Tibial nerve (tissue), 4 donors: Measurements from ENCODE around the gene HILPDA.

Experiments used
- EP300 ChIP-seq, 2 donors: sonication (generic); formaldehyde crosslinking; IDR thresholded peaks; one replicate each; pipeline ENCODE4 v1.6.1; 2017; ENCODE audit warnings: antibody characterized with exemption in 2 of 2, mild to moderate bottlenecking in 1 of 2
- POLR2A ChIP-seq, 2 donors: fragments of 450-650 bp; IDR thresholded peaks; one replicate each; pipeline ENCODE4 v1.6.1; 2017; ENCODE audit warnings: antibody characterized with exemption in 2 of 2, mild to moderate bottlenecking in 2 of 2, moderate library complexity in 2 of 2
- TF ChIP-seq, protein P1 (sequence below), 5 experiments: fragments of 200-600 bp in 3 of 5; fragments of 450-650 bp in 2 of 5; sonication (generic) in 3 of 5; IDR thresholded peaks; one replicate each; pipeline ENCODE4 v1.5.1; 2016 to 2019; ENCODE audit warnings: antibody characterized with exemption in 5 of 5, mild to moderate bottlenecking in 3 of 5, moderate library complexity in 2 of 5

DNA sequence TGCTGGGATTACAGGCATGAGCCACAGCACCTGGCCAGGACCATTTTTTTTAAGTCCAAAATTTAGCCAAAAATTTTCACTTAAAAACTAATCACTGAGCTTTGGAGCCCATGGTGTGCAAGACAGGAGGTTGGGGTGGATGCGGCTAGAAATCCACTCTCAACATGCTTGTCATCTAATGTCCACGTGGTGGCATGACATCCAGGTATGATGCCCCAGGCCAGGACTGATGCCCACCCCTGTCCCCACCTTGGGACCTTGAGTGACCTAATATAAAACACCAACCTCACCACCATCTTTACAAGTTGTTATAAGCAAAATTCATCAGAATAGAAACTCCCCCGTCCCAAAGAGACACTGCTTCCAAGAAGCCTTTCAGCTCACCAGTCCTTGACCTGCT lies 25.5 kb upstream of the HILPDA start:
- TF ChIP-seq POLR2A (IDR thresholded peaks at IDR 0.05) = no peak
- TF ChIP-seq EP300 (IDR thresholded peaks at IDR 0.05) = no peak
- TF ChIP-seq, protein P1, sequence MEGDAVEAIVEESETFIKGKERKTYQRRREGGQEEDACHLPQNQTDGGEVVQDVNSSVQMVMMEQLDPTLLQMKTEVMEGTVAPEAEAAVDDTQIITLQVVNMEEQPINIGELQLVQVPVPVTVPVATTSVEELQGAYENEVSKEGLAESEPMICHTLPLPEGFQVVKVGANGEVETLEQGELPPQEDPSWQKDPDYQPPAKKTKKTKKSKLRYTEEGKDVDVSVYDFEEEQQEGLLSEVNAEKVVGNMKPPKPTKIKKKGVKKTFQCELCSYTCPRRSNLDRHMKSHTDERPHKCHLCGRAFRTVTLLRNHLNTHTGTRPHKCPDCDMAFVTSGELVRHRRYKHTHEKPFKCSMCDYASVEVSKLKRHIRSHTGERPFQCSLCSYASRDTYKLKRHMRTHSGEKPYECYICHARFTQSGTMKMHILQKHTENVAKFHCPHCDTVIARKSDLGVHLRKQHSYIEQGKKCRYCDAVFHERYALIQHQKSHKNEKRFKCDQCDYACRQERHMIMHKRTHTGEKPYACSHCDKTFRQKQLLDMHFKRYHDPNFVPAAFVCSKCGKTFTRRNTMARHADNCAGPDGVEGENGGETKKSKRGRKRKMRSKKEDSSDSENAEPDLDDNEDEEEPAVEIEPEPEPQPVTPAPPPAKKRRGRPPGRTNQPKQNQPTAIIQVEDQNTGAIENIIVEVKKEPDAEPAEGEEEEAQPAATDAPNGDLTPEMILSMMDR (IDR thresholded peaks at IDR 0.05) = no peak
